Placental pericyte (primary cell): ENCODE measurements around the gene SOX14. TPM values are rescaled to one million over a fixed set of nuclear protein-coding genes. Genes with fewer than 3 reads are reported as not detected.

Experiments used
- total RNA-seq: library from RNA; depleted of rRNA; stranded (reverse); fragments of >200 nt; gene quantifications from 2 replicates; pipeline ENCODE4 v1.2.3, GENCODE V29; 2012

Gene SOX14
- total RNA-seq, result not detected in 2 replicates

GRCh38 chr3:137764001-137764433 lies at the start of gene SOX14:
Gene SOX14 (plus strand): TSS chr3:137764315. CDS start chr3:137764785, 470 bp downstream.

Other genes starting within 250 kb of the SOX14 start
- not detected in 2 replicates for gene CLDN18, start 245.8 kb downstream of the SOX14 start, total RNA-seq